HUES64 (cell line): ENCODE measurements around the gene FGG.

ENCODE experiments used
- H3K27ac ChIP-seq: 2 replicates; pipeline ENCODE4 v1.7.0; 2013; ENCODE audit warnings: low read depth, low read length, inconsistent platforms
- H3K27me3 ChIP-seq: 2 replicates; pipeline ENCODE4 v1.6.1; 2013; ENCODE audit warnings: mild to moderate bottlenecking, low read length; ENCODE audit not compliant: insufficient read depth
- H3K36me3 ChIP-seq: 2 replicates; pipeline ENCODE4 v1.6.1; 2013; ENCODE audit warnings: mild to moderate bottlenecking, low read length; ENCODE audit not compliant: insufficient read depth
- H3K4me1 ChIP-seq: 2 replicates; pipeline ENCODE4 v1.6.1; 2013; ENCODE audit warnings: mild to moderate bottlenecking, low read length, moderate library complexity; ENCODE audit not compliant: insufficient read depth
- H3K4me3 ChIP-seq: 2 replicates; pipeline ENCODE4 v1.5.1; 2013; ENCODE audit warnings: mild to moderate bottlenecking, low read length, moderate library complexity
- H3K9ac ChIP-seq: 2 replicates; pipeline ENCODE4 v1.6.1; 2013; ENCODE audit warnings: mild to moderate bottlenecking, low read depth, low read length
- H3K9me3 ChIP-seq: 2 replicates; pipeline ENCODE4 v1.6.1; 2013; ENCODE audit warnings: low read depth, low read length; ENCODE audit not compliant: insufficient read depth
- WGBS: fragments of 150-250, 120-280 bp; methylation state at CpG from one replicate; pipeline ENCODE4 v1.1.7; 2013; ENCODE audit warnings: missing lambda C conversion rate; 5-methylcytosine and 5-hydroxymethylcytosine counted together

The FGG gene

DNA sequence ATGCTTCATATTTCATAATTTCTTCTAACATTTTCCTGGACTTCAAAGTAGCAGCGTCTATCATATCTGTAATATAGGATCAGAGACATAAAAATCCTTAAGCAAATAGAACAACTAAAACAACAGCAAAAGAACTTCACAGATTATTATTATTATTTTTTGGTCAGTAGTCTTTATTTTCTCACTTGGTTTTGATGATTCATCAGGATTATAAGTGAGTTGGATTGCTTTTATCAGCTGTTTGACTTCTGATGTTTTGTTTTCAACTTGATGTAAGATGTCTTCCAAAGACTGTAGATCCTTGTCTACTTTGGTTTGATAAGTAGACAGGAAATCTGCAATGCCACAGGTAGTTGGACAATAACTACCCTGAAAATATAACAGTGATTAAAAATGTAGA, 623 bp downstream of the FGG start:
- no peak overlapping the region for H3K4me3 ChIP-seq
- no peaks in the 10 kb centered on the region for H3K36me3 ChIP-seq
- no peak overlapping the region for H3K27ac ChIP-seq
- no peaks in the 10 kb centered on the region for H3K4me1 ChIP-seq
- H3K27me3 ChIP-seq = no peaks in the 10 kb centered on the region
- H3K9ac ChIP-seq = no peak overlapping the region
- no peaks in the 10 kb centered on the region for H3K9me3 ChIP-seq
- WGBS = 100% methylated on average over 1 of the region's 1 CpG

DNA sequence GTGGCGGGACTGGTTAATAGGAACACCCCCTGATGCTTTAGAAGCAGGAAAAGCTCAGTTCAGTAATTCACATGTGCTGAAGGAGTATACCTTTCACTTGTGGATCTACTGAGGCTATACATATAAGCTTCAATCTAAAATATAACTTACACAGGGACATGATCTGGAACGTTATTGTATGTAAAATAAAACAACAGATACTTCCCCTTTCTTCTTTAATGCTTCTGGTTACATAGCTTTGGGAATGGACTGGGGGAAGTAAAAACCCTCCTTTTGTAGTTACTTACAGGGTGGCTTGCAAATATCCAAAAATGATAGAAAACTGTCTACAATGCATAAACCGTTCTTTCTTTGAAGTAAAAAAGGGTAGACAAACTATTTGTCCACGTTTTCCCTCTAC, 1.9 kb downstream of the FGG start:
- no peaks in the 10 kb centered on the region for H3K9me3 ChIP-seq
- no peaks in the 10 kb centered on the region for H3K36me3 ChIP-seq
- 85% methylated on average over 3 of the region's 4 CpGs for WGBS
- H3K4me1 ChIP-seq = no peaks in the 10 kb centered on the region
- H3K27me3 ChIP-seq = no peaks in the 10 kb centered on the region
- no peak overlapping the region for H3K27ac ChIP-seq
- H3K9ac ChIP-seq = no peak overlapping the region
- H3K4me3 ChIP-seq = no peak overlapping the region

DNA sequence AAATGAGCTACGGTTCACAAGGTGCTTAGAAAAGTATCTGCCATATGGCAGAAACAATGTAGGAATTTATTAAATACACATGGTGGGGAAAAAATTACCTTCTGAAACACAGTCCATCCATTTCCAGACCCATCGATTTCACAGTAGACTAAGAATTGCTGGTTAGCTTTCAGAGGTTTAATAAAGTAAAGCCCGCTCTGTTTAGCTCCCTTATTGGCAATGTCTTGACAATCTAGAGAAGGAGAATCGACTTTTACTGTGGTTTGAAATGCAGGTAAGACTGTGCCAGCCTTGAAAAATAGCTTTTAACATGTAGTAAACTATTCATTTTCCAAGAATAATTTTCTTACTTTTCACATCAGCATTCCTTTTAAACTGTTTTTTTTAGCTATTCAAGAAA, 2.9 kb downstream of the FGG start:
- Histone ChIP-seq H3K4me3 (no peak overlapping the region), H3K4me1 (no peaks in the 10 kb centered on the region), H3K27me3 (no peaks in the 10 kb centered on the region), H3K36me3 (no peaks in the 10 kb centered on the region), H3K9me3 (no peaks in the 10 kb centered on the region), H3K9ac (no peak overlapping the region), H3K27ac (no peak overlapping the region)
- WGBS = 95% methylated on average over 4 of the region's 4 CpGs

DNA sequence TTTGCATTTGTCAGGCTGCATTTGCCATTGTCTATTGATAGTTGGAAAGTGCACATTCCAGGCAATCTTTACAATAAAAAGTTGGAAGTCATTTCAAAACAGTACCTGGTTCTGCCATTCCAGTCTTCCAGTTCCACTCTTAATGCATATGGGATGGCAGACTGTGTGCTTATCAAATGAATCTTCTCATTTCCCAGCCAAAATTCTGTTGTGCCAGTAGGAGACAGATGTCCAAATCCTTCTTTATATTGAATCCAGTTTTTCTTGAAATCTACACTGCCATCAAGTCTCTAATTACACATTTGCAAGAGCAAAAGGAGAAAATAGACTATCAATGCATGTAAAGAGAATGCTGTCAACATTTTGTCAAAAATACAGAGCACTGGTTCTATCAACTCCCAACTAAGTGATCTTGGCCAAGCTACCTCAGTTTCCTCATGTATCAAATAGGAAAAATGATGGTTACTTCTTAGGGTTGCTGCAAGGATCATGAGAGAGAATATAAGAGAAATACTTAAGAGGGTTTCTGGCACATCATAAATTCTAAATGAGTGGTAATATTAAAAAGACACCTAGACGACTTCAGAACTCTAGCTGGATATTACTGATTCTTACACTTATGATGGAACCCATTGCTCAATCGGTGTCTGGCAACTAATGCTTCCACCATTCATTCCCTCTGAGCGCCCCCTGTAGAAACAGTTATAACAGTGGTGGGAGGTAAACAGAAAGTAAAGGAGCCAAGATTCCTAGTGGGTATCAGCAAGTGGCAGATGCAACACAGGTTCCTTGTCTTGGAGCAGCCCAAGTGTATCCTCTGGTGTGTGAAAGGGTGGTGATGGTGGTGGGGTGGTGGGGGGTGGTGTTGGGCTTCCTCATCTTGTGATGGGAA, 3.8 kb downstream of the FGG start:
- no peak overlapping the region for H3K9ac ChIP-seq
- H3K4me3 ChIP-seq = no peak overlapping the region
- no peaks in the 10 kb centered on the region for H3K27me3 ChIP-seq
- H3K4me1 ChIP-seq = no peaks in the 10 kb centered on the region
- no peaks in the 10 kb centered on the region for H3K36me3 ChIP-seq
- no peak overlapping the region for H3K27ac ChIP-seq
- no peaks in the 10 kb centered on the region for H3K9me3 ChIP-seq
- WGBS = 91% methylated on average over 3 of the region's 3 CpGs

DNA sequence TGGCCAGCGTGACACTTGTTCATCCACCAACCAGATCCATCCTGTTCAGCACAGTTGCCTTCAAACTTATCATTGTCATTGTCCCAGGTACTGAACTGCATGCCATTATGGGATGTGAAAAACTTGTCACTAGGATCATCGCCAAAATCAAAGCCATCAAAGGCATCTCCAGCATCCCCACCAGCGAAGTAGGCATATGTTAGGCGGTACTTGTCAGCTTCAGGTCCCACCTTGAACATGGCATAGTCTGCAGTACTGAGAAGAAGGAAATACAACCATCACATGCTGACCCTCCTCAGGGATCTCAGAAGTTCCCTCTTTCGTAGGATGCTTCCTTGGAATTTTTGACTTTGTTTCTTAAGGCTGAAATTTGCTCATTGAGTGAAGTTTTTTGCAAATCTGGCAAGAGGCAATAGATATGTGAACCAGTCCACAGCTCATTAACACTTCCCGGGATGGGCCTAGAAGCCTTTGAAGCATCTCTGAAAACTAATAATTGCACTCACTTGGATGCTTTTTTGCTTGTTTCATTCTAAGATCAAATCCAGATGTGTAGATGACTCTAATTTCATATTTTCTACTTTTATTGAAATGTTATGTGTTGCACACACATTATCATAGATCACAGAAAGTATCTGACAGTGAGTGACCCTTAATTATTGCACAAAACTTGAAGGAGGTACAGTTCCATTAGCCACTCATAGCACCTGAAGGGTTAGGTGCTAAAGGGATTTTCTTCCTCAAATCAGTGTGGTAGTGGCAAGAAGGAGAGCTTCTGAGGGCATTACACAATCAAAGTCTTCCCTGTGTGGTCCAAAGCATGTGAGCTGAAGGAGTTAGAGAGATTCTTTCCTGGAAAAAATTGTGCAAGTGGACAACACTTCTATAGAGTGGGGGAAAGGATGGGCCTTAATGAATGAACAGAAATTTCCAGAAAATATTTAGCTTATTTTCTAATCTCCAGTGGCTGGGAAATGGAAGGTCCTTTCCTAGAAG, 5.4 kb downstream of the FGG start:
- Histone ChIP-seq H3K27ac (no peak overlapping the region), H3K9ac (no peak overlapping the region), H3K36me3 (no peaks in the 10 kb centered on the region), H3K27me3 (no peaks in the 10 kb centered on the region), H3K9me3 (no peaks in the 10 kb centered on the region), H3K4me3 (no peak overlapping the region), H3K4me1 (no peaks in the 10 kb centered on the region)
- WGBS = 97% methylated on average over 6 of the region's 6 CpGs

DNA sequence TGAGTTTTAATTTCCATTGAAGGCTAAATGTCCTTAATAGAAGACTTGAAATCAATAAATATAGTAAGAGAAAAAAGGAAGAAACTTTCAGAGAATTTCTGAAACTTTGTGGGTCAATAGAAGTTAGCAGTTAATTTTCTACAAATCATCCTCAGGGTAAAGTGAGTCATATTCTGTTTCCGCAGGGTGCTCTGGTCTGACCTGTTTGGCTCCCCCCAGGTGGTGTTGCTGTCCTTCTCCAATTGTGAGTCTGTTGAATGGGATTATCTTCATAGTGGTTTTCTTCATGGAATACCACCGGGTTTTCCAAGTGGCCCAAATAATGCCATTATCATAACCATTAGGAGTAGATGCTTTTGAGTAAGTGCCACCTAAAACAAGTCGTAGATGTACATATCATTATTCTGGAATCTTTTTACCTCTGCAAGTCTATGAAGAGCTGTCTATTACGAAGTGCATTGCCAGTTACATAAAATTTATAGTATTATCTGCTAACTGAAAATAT, 7.7 kb downstream of the FGG start:
- no peak overlapping the region for H3K27ac ChIP-seq
- H3K27me3 ChIP-seq = no peaks in the 10 kb centered on the region
- no peak overlapping the region for H3K4me3 ChIP-seq
- no peaks in the 10 kb centered on the region for H3K36me3 ChIP-seq
- H3K4me1 ChIP-seq = no peaks in the 10 kb centered on the region
- H3K9me3 ChIP-seq = no peaks in the 10 kb centered on the region
- 86% methylated on average over 2 of the region's 4 CpGs for WGBS
- no peak overlapping the region for H3K9ac ChIP-seq

DNA sequence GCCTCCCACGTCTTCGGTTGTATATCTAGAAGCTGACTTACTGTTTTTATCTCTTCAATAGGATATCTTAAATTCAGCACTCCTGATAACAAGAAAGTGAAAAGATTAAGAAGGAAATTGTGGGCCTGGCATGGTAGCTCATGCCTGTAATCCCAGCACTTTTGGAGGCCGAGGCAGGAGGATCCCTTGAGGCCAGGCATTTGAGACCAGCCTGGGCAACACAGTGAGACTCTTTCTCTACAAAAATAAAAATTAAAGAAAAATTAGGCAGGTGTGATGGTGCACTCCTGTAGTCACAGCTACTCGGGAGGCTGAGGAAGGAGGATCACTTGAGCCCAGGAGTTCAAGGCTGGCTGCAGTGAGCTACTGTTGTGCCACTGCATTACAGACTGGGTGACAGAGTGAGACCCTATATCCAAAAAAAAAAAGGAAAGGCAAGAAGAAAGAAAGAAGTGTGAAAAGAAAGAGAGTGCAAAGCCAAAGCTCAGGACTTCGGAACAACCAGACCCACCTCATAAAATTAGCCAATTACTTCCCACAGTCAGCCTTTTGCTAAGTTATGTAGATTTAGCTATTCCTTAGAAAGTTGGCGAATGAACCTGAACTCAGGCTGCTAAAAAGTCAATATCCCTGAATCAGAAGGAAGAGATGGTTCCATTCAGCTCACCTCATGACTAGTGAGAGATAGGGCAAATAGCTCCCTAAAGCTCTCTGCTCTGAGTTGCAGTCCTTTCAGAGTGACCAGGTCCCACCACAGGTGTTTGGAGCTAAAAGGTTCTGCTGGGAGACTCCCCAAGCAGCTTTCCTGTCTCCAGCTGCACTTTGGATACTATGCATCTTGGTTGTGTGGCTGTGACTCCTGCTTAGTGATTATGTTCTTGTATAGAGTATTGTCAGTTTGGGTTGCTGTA, 9.2 kb downstream of the FGG start:
- H3K27me3 ChIP-seq = no peaks in the 10 kb centered on the region
- H3K4me1 ChIP-seq = no peaks in the 10 kb centered on the region
- H3K27ac ChIP-seq = no peak overlapping the region
- H3K9me3 ChIP-seq = no peaks in the 10 kb centered on the region
- H3K36me3 ChIP-seq = no peaks in the 10 kb centered on the region
- H3K4me3 ChIP-seq = no peak overlapping the region
- WGBS = 91% methylated on average over 5 of the region's 6 CpGs
- H3K9ac ChIP-seq = no peak overlapping the region

DNA sequence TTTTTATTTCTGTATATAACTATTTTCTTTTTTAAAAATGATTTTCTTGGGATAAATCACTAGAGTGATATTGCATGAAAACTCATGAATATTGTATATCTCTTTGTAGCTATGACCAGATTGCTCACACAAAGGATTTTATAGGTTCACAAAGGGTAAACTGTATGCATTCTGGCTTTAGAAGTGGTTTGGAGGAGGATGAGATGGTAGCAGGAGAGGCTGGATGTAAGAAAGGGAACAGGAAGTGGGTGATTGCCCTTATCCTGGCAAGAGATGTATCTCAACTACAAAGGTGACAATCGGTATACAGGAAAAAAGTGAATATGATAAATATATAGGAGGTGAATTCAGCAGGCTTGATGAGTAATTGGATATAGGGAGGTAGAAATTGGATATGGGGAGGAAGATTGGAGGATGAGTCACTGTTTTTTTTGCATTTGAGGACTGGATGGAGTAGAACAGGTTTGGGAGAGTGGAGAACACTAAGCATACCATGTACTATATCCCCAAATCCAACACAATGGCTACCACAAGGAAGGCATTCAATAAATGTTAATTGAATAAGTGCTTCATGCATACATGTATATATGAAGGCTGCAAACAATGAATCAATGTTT, 9.9 kb downstream of the FGG start:
- no peak overlapping the region for H3K4me3 ChIP-seq
- H3K27me3 ChIP-seq = no peaks in the 10 kb centered on the region
- H3K9ac ChIP-seq = no peak overlapping the region
- no peak overlapping the region for H3K27ac ChIP-seq
- no peaks in the 10 kb centered on the region for H3K9me3 ChIP-seq
- H3K4me1 ChIP-seq = no peaks in the 10 kb centered on the region
- 100% methylated on average over 1 of the region's 1 CpG for WGBS
- no peaks in the 10 kb centered on the region for H3K36me3 ChIP-seq

DNA sequence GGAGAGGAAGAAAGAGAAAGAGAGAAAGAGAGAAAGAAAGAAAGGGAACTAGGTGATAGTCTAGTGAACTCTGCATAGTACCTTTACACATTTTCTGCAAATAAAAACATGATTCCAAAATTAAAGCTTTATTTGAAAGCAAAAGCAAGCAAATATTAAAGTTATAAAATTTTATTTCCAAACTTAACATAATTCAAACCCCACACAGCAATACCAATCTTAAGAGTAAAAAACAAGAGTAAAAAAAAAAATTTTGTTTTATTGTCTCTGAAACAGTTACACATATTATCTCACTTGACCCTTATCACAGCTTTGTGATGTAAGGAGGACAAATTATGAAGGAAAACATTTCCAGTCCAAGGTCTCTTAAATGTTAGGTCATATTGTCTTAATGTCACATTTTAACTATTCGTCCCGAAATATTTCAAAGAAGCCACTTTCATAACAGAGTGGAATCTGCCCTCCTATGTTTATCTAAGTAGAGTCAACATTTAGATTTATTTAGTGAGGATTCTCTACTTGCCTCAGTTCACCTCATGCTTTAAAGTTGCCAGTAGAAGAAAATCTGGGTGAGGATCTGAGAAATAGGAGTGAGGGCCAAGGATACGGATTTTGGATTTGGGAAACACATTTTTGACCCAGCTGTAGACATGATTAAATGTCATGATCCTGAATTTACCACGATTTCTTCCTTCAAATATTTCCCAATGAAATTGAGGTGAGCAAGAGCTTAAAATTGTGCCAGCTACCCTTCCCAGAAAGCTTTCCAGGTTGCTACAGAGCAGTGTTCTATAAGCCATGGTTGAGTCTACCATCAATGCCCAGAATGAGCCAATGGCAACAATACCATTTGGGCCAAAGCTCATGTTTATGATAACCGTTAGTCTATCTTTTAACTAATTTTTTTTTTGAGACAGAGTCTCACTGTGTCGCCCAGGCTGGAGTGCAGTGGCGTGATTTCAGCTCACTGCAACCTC, 14.4 kb downstream of the FGG start:
- Histone ChIP-seq H3K9me3 (no peaks in the 10 kb centered on the region), H3K9ac (no peak overlapping the region), H3K27ac (no peak overlapping the region), H3K4me3 (no peak overlapping the region), H3K4me1 (no peaks in the 10 kb centered on the region), H3K36me3 (no peaks in the 10 kb centered on the region), H3K27me3 (no peaks in the 10 kb centered on the region)
- 96% methylated on average over 5 of the region's 7 CpGs for WGBS
